H9 (cell line): ENCODE results near the gene PTPRS. TPM values are rescaled to one million over a fixed set of nuclear protein-coding genes. Genes with fewer than 3 reads are reported as not detected.

ENCODE experiments used
- DNase-seq: peaks from one replicate; pipeline ENCODE4 v3.0.0-alpha.2; 2017
- H2AFZ ChIP-seq: one replicate; pipeline ENCODE4 v1.6.1; 2013; ENCODE audit warnings: mild to moderate bottlenecking, low read length, control low read depth, moderate library complexity
- H2AK5ac ChIP-seq: 2 replicates; pipeline ENCODE4 v1.6.1; 2013; ENCODE audit warnings: low read length, control low read depth, mixed read lengths; ENCODE audit not compliant: insufficient read length
- H2BK120ac ChIP-seq: one replicate; pipeline ENCODE4 v1.6.1; 2013; ENCODE audit warnings: low read depth, mild to moderate bottlenecking, low read length, control low read depth, inconsistent platforms; ENCODE audit not compliant: poor library complexity, severe bottlenecking
- H2BK12ac ChIP-seq: 2 replicates; pipeline ENCODE4 v1.6.1; 2013; ENCODE audit warnings: low read length, control low read depth, mixed read lengths, low read depth; ENCODE audit not compliant: insufficient read length
- H2BK15ac ChIP-seq: 2 replicates; pipeline ENCODE4 v1.6.1; 2013; ENCODE audit warnings: low read depth, low read length, control low read depth
- H2BK20ac ChIP-seq: one replicate; pipeline ENCODE4 v1.6.1; 2013; ENCODE audit warnings: low read depth, mild to moderate bottlenecking, low read length, control low read depth, inconsistent platforms; ENCODE audit not compliant: poor library complexity, severe bottlenecking
- H2BK5ac ChIP-seq: 2 replicates; pipeline ENCODE4 v1.6.1; 2013; ENCODE audit warnings: low read length, control low read depth, mixed read lengths; ENCODE audit not compliant: insufficient read length
- H3K14ac ChIP-seq: 2 replicates; pipeline ENCODE4 v1.6.1; 2013; ENCODE audit warnings: low read length, control low read depth; ENCODE audit not compliant: insufficient read depth
- H3K18ac ChIP-seq: 2 replicates; pipeline ENCODE4 v1.6.1; 2013; ENCODE audit warnings: low read depth, mild to moderate bottlenecking, mixed read lengths, low read length, control low read depth; ENCODE audit not compliant: insufficient read length
- H3K23ac ChIP-seq: 2 replicates; pipeline ENCODE4 v1.6.1; 2013; ENCODE audit warnings: low read length, control low read depth, mixed read lengths, low read depth; ENCODE audit not compliant: insufficient read length
- H3K23me2 ChIP-seq: 2 replicates; pipeline ENCODE4 v1.6.1; 2013; ENCODE audit warnings: low read depth, mild to moderate bottlenecking, mixed read lengths, low read length, control low read depth; ENCODE audit not compliant: insufficient read length, poor library complexity, severe bottlenecking
- H3K27ac ChIP-seq: 2 replicates; pipeline ENCODE4 v1.5.1; 2013; ENCODE audit warnings: low read length, control low read depth, mixed read lengths, low read depth; ENCODE audit not compliant: insufficient read length
- H3K27me3 ChIP-seq: 2 replicates; pipeline ENCODE4 v1.6.1; 2013; ENCODE audit warnings: low read length, control low read depth, inconsistent platforms; ENCODE audit not compliant: insufficient read depth
- H3K4ac ChIP-seq: 2 replicates; pipeline ENCODE4 v1.6.1; 2013; ENCODE audit warnings: low read depth, mild to moderate bottlenecking, control low read depth, inconsistent platforms, low read length, moderate library complexity
- H3K4me1 ChIP-seq: 2 replicates; pipeline ENCODE4 v1.6.1; 2013; ENCODE audit warnings: low read length, control low read depth, inconsistent platforms; ENCODE audit not compliant: insufficient read depth
- H3K4me2 ChIP-seq: 2 replicates; pipeline ENCODE4 v1.6.1; 2013; ENCODE audit warnings: low read length, control low read depth, mixed read lengths; ENCODE audit not compliant: insufficient read length, insufficient read depth
- H3K56ac ChIP-seq: 2 replicates; pipeline ENCODE4 v1.6.1; 2013; ENCODE audit warnings: low read depth, mild to moderate bottlenecking, mixed read lengths, low read length, control low read depth; ENCODE audit not compliant: insufficient read length
- H3K79me1 ChIP-seq: 2 replicates; pipeline ENCODE4 v1.6.1; 2013; ENCODE audit warnings: low read depth, mild to moderate bottlenecking, moderate library complexity, low read length, control low read depth, inconsistent platforms; ENCODE audit not compliant: insufficient read depth, poor library complexity, severe bottlenecking
- H3K79me2 ChIP-seq: 2 replicates; pipeline ENCODE4 v1.6.1; 2013; ENCODE audit warnings: low read length, control low read depth, inconsistent platforms; ENCODE audit not compliant: insufficient read depth
- H3K9ac ChIP-seq: 2 replicates; pipeline ENCODE4 v1.6.1; 2013; ENCODE audit warnings: low read length, control low read depth, mixed read lengths; ENCODE audit not compliant: insufficient read length; ENCODE audit errors: extremely low read depth
- H3K9me3 ChIP-seq: one replicate; pipeline ENCODE4 v1.6.1; 2013; ENCODE audit warnings: low read depth, low read length, inconsistent platforms; ENCODE audit not compliant: control insufficient read depth
- H3T11ph ChIP-seq: one replicate; pipeline ENCODE4 v1.6.1; 2013; ENCODE audit warnings: mild to moderate bottlenecking, low read length, control low read depth, inconsistent platforms
- H4K20me1 ChIP-seq: one replicate; pipeline ENCODE4 v1.6.1; 2013; ENCODE audit not compliant: control insufficient read depth, insufficient read length, insufficient read depth
- H4K5ac ChIP-seq: 2 replicates; pipeline ENCODE4 v1.6.1; 2013; ENCODE audit warnings: low read depth, mild to moderate bottlenecking, mixed read lengths, low read length, control low read depth; ENCODE audit not compliant: insufficient read length
- H4K8ac ChIP-seq: replicated peaks from 2 replicates; pipeline ENCODE4 v1.6.1; 2013; ENCODE audit warnings: low read length, control low read depth, mixed read lengths, low read depth; ENCODE audit not compliant: insufficient read length
- H4K91ac ChIP-seq: 2 replicates; pipeline ENCODE4 v1.6.1; 2013; ENCODE audit warnings: low read depth, mild to moderate bottlenecking, moderate library complexity, mixed read lengths, low read length, control low read depth; ENCODE audit not compliant: insufficient read length
- H3K27ac Mint-ChIP-seq, 3 experiments: 2 replicates in 2 of 3; 3 replicates in 1 of 3; pipeline ENCODE4 v1.8.0; 2020 to 2021; ENCODE audit warnings: mixed read lengths in 3 of 3, mild to moderate bottlenecking in 1 of 3, moderate library complexity in 1 of 3
- H3K27me3 Mint-ChIP-seq: 2 replicates; pipeline ENCODE4 v1.8.0; 2021; ENCODE audit warnings: low read depth, mild to moderate bottlenecking, moderate library complexity, mixed read lengths
- H3K36me3 Mint-ChIP-seq, 3 experiments: 2 replicates in 2 of 3; 3 replicates in 1 of 3; pipeline ENCODE4 v1.8.0; 2020 to 2021; ENCODE audit warnings: low read depth in 3 of 3, mixed read lengths in 3 of 3; ENCODE audit not compliant: insufficient read depth in 1 of 3
- H3K4me1 Mint-ChIP-seq, 2 experiments: 2 replicates each; pipeline ENCODE4 v1.8.0; 2020; ENCODE audit warnings: mixed read lengths in 2 of 2
- H3K4me3 Mint-ChIP-seq, 2 experiments: 2 replicates in 1 of 2; 3 replicates in 1 of 2; pipeline ENCODE4 v1.8.0; 2020 to 2021; ENCODE audit warnings: mild to moderate bottlenecking in 2 of 2, mixed read lengths in 2 of 2, moderate library complexity in 1 of 2
- H3K9me3 Mint-ChIP-seq, 2 experiments: 2 replicates in 1 of 2; 3 replicates in 1 of 2; pipeline ENCODE4 v1.8.0; 2020; ENCODE audit warnings: mild to moderate bottlenecking in 2 of 2, mixed read lengths in 2 of 2, moderate library complexity in 1 of 2
- CTCF ChIP-seq: fragments of 200-600 bp; sonication (generic); conservative IDR thresholded peaks from 3 replicates; pipeline ENCODE4 v1.8.0; 2021; ENCODE audit warnings: antibody characterized with exemption, mild to moderate bottlenecking
- WGBS: extraction: QIAGEN DNeasy Blood & Tissue Kit; methylation state at CpG from one replicate; pipeline ENCODE4 v1.1.7; 2013; ENCODE audit warnings: missing lambda C conversion rate, low lambda C conversion rate, mixed read lengths; ENCODE audit not compliant: insufficient read length; ENCODE audit errors: extremely low coverage; 5-methylcytosine and 5-hydroxymethylcytosine counted together
- total RNA-seq: library from RNA; stranded (reverse); gene quantifications from 2 replicates; pipeline ENCODE4 v1.2.1, GENCODE V29; 2021

PTPRS gene
- total RNA-seq, 1 experiment from 2014 or later = 186 TPM

DNA sequence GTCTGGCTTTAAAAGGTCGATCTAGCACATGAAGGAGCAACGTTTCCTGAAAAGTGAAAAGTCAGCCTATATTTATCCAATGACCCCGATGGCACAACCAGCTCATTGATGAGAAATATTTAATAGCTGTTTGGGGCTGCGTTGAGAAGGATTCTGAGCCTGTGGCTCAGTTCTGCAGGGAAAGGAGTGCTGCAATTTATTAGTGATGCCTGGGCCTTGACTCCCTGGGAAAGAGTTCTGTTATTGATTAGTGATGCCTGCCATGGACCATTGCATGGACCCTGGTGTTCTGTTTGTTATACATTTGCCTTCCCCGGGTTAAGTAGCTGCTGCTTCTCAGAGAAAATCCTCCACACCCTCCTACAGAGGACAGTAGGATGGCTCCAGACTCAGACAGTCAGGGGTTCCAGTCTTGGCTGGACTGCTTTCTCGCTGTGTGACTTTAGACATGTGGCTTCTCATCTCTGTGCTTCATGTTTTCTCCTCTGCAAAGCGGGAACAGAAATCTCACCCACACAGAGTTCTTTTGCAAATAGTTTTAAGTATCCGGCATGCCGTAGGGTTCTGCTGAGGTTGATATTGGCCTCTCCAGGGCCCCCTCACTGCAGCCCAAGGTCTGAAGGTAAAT, 17.7 kb upstream of the PTPRS start:
- Mint-ChIP-seq H3K27ac (0 out of 7 replicates have a peak overlapping the region, but pooled peaks of 1 of the 3 experiments have one; percentile 31), H3K36me3 (no peaks in the 10 kb centered on the region), H3K4me3 (peak overlapping the region in 1 of 2 experiments; percentile 24; a peak in 2 of 5 replicates), H3K4me1 (peaks cover 6 to 11% of the 10 kb centered on the region in 2 experiments; a peak in 3 of 4 replicates), H3K9me3 (peaks cover 0 to 6% of the 10 kb centered on the region in 2 experiments; a peak in 3 of 5 replicates), H3K27me3 (peaks cover 46% of the 10 kb centered on the region)
- Histone ChIP-seq H3K9me3 (no peaks in the 10 kb centered on the region), H3K27me3 (no peaks in the 10 kb centered on the region), H3K23me2 (no peaks in the 10 kb centered on the region), H3K79me1 (no peaks in the 10 kb centered on the region), H2BK12ac (no peak overlapping the region), H3T11ph (no peak overlapping the region), H2BK120ac (no peak overlapping the region), H3K18ac (no peak overlapping the region), H4K5ac (no peak overlapping the region), H3K14ac (no peak overlapping the region), H4K8ac (no peak overlapping the region), H3K56ac (no peak overlapping the region), H3K27ac (no peak overlapping the region), H4K91ac (no peak overlapping the region), H4K20me1 (no peaks in the 10 kb centered on the region), H3K9ac (no peak overlapping the region), H2BK5ac (no peak overlapping the region), H3K23ac (no peak overlapping the region), H3K4ac (no peak overlapping the region), H2BK15ac (no peak overlapping the region), H2BK20ac (no peak overlapping the region), H2AFZ (no peak overlapping the region), H3K4me1 (no peaks in the 10 kb centered on the region), H2AK5ac (no peak overlapping the region), H3K79me2 (no peaks in the 10 kb centered on the region), H3K4me2 (peak overlapping the region; percentile 39)
- no CpG with 5 or more reads among the region's 9 CpGs for WGBS
- TF ChIP-seq CTCF = no peak
- no peak for DNase-seq
